HG03342 (cell line): Measurements from ENCODE around the gene SRRM3.
"Not testable (repeated sequence)": the region's sequence is repeated elsewhere in the genome, so short reads cannot be mapped to it uniquely, and the experiment has no call there.

Experiments used
- ATAC-seq: cut with Tn5 transposase; IDR thresholded peaks from one replicate; pipeline ENCODE4 v1.9.1; 2021; ENCODE audit warnings: mild to moderate bottlenecking, moderate library complexity; ENCODE audit not compliant: unreplicated experiment

Gene SRRM3

DNA sequence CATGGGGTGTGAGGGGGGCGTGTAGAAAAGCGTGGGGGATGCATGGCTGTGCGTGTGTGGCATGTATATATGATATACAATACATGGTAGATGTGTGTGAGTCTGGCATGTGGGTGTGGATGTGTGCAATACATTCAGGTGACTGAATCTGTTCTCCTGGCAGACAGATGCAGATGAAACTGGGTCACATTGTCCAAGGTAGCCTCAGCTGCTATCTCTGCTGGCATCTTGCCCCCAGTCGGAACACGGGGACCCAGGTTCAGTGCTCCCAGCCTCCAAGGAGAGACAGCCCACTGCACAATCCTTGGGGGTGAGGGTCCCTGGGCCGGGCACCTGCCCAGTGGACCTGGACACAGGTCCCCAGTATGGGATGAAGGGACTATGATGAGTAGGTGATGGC is 12.4 kb upstream of the SRRM3 start:
- no peak for ATAC-seq

DNA sequence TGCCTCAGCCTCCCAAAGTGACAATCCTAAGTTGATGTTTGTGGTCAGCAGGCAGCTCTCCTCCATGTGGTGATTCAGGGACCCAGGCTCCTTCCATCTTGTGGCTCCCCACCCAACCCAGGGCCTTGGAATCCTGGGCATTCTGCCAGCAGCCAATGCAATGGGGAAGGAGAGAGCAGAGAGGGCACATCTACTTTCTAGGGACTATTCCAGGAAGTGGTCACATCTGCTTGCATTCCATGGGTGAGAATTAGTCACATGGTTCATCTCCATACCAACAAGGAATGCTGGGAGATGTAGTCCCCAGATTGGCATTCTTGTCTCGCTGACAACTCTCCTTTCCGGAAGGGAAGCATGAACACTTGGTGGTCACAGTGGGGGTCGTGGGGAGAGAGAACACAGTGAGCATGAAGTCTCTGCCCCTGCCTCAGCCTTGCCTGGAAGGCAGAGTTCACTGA is 9.9 kb upstream of the SRRM3 start:
- no peak for ATAC-seq

DNA sequence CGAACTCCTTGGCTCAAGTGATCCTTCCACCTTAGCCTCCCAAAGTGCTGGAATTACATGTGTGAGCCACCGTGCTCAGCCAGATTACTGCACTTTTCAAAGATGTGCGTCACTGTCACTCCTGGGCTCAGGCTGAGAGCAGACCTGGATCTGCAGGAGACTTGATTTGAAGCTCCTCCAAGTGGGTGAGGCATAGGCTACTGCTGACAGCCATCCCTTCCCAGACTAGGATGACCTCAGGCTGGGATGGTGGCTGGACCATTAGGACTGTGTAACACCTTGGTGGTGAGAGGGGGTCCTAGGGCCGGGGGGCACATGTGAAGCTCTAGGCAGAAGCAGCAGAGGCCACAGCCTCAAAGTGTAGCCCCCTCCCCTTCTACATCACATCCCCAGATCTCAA is 8.2 kb upstream of the SRRM3 start:
- ATAC-seq: no peak

DNA sequence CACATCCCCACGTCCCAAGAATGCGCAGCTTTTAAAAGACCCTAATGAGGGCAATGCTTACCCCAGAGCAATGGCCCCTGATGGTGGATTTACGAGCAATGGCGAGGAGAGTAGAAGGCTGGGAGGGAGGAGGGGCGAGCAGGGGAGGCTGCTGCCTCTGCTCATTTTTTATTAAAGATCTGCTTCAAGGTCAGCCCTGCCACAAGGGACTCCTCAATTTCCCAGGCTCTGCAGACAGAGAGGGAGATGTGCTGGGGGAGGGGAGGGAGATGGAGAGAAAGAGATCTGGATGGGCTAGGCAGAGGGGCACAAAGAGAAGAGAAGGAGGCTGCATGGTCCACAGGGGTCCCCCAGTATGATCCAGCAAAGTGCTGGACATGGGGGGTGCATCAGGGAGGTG is 7.8 kb upstream of the SRRM3 start:
- no peak for ATAC-seq

DNA sequence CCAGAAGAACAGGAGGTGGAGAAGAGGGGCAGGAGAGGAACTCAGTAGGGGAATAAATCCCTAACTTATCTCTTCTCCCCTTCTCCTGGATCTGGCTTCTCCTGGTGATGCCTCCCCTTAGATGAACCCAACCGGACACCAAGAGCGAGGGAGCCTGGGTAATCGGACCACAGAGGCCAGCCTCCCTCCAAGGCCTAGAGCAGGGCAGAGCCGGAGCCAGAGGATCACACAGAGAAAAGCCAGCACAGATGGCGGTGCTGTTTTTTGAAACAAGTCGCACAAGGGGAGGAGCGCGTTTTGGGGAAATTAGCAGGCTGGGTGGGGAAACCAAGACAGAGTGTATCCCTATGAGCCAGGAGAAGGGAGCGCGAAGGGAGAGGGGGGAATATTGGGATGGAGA is 4.9 kb upstream of the SRRM3 start:
- ATAC-seq: no peak

DNA sequence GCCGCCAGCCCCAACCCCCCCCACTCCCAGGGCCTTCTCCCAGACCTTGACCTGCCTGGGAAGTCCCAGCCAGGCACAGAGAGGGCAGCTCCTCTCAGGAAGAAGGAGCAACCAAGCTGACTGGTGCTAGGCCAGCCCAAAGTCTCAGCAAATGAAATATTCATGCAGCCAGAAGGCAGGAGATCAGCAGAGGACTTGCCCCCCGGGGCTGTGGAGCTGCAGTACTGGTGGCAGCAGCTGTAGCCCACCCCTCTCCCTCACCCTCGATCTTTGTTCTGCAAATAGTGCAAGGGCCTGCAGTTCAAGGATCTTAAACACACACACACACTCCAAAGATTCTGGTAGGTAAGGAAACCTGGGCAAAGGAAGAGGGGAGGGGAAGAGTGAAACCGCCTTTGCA is 3.5 kb upstream of the SRRM3 start:
- ATAC-seq: no peak

- ATAC-seq: no peak
Observed at GRCh38 chr7:76202666-76203030, 952 bp downstream of the SRRM3 start.

DNA sequence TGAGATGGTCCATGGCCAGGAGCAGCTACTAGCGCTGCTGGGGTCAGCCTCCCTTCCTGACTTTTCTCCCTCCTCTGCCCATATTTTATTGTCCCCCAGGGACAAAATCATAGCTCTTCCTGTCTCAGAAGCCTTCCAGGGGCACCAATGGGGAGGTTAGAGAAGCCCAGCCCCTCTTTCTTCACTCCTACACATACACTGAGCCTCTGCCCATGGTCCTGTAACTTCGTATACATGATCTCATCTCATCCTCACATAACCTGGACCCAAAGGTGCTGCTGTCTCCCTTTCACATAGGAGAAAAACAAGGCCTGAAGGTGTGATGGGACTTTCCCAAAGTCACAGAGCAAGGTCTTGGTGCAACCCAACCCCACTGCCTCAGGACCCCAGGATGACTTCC is 2.5 kb downstream of the SRRM3 start:
- ATAC-seq: no peak

DNA sequence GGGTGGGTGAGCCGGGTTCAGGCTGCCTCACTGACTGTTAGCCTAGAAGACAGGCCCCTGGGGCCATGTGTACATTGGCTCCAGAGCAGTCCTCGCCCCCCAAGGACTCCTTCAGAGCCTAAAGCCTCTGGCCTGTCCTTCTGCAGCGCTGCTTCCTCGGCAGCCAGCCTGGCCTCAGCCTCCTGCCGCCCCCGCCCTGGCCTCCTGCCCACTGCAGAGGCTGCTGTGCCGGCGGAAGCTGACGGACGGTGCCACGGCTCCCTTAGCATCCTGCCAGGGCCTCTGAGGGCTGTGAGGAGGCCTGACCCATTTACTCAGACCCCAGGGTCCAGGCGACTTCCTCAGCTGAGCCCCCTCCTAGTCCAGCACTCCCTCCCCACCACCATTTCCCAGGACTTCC is 4.9 kb downstream of the SRRM3 start:
- no peak for ATAC-seq

DNA sequence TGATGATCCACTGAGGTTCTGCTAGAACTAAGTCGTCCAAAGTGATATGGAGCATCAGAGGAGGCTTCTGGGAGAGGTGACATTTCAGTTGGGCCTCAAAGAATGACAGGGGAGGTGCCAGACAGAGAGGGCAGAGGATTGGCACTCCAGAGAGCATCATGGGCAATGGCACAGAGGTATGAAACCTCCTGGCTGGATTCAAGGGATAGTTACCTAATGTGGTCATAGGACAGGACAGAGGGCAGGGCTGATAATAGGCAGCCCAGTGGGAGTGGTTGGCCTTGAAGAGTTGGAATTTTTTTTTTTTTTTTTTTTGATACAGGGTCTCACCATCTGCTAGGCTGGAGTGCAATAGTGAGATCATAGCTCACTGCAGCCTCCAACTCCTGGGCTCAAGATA is 7.6 kb downstream of the SRRM3 start:
- no peak for ATAC-seq

- no peak for ATAC-seq
Observed at GRCh38 chr7:76211216-76211615, 9.5 kb downstream of the SRRM3 start.

- ATAC-seq: not testable (repeated sequence)
Observed at GRCh38 chr7:76215349-76215748, 13.7 kb downstream of the SRRM3 start.

DNA sequence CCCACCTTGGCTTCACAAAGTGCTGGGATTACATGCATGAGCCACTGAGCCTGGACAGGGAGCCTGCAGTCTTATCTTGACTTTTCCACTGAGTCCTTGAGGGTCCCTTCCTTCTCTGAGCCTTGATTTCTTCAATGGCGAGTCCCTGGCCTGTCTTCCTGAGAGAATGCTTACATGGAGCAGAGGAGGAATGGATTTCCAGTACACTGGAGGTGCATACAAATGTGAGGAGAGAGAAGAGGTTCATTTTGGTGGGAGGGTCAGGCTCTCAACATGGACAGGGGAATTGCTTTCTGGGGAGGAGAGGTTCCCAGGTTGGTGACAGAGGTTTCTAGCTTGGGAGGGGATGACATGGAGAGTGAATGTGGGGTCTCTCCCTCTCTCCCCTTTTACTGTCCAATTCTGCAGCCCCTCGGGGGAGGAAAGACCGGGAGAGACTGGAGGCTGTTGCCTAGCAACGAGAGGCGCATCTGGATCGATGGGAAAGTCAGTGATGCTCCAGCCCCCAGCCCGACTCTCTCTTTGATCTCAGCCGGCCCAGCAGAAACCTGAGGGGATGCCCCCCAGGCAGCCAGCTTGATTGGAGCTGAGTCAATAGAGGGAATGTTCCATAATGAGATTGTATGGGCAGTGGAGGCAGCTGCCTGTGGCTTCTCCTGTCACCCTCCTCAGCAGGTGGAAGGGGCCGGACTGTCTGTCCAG is 14.8 kb downstream of the SRRM3 start:
- no peak for ATAC-seq

GRCh38 chr7:76217942-76218566 is 16.4 kb downstream of the SRRM3 start:
- ATAC-seq: no peak

GRCh38 chr7:76220185-76221057 is 18.7 kb downstream of the SRRM3 start:
- no peak for ATAC-seq

DNA sequence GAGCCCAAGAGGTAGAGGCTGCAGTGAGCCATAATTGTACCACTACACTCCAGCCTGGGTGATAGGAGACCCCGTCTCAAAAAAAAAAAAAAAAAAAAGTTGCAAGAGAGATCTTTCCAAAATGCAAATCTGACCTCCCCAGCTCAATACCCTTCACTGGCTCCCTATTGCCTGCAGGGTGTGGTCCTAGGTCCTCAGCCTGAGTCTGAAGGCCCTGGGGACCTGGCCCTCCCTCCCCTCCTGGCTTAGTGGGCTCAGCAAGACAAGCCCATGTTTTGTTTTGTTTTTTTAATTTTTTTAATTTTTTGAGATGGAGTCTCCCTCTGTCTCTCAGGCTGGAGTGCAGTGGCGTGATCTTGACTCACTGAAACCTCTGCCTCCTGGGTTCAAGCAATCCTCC is 20.6 kb downstream of the SRRM3 start:
- no peak for ATAC-seq

- ATAC-seq: no peak
Observed at GRCh38 chr7:76222839-76223238, 21.1 kb downstream of the SRRM3 start.

- no peak for ATAC-seq
Observed at GRCh38 chr7:76223286-76223972, 21.7 kb downstream of the SRRM3 start.

DNA sequence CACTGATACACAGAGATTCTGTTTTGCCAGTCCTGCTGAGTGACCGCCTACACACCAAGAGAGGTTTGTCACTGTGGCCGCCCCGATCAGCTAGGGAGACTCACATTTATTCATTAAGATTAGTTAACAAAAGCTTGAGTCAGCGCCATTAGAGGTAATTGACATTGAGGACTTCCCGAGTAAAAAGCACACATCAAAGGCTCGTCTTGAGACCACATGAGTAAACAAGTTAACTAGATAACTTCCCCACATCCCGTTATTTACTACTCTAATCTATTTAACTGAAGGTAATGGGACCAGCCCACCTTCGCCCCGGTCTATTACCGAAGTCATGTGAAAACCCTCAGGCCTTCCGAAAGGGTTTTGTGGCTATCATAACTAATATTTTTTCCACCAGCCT is 23.0 kb downstream of the SRRM3 start:
- no peak for ATAC-seq

GRCh38 chr7:76225379-76225778 is 23.7 kb downstream of the SRRM3 start:
- no peak for ATAC-seq

DNA sequence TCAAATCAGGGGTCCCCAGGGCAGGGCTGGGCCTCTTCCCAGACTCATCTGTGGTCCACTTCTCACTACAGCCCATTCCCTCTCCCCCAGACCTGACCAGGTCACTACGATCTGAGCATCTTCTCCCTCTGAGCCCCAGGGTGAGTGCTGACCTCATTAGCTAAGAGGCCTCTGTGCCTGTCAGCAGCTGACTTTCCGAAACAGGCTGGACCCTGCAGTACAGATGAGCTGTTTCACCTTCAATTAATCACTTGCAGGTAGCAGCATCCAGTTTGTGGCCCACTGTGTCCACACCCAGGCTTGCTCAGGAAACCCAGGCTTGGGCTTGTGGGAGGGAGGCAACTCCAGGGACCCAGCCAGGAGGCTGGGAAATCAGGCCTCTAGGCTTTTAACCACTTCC is 24.3 kb downstream of the SRRM3 start:
- no peak for ATAC-seq
